Neural cell (in vitro differentiated cells): ENCODE results near the gene ZBTB21. TPM values are rescaled to one million over a fixed set of nuclear protein-coding genes. Genes with fewer than 3 reads are reported as not detected.

Experiments
- H2AFZ ChIP-seq: fragments of 200-600, 300-800 bp; sonication (generic), shearing (Covaris generic); 2 replicates; pipeline ENCODE4 v1.6.0; 2014; ENCODE audit warnings: low read depth, mild to moderate bottlenecking, antibody characterized with exemption, low read length, moderate library complexity
- H3F3A ChIP-seq: fragments of 200-600 bp; shearing (Covaris generic); 2 replicates; pipeline ENCODE4 v1.6.1; 2016; ENCODE audit warnings: mild to moderate bottlenecking, moderate library complexity, mixed read lengths, antibody characterized with exemption, low read length; ENCODE audit not compliant: insufficient read depth, poor library complexity, severe bottlenecking
- H3K27ac ChIP-seq: fragments of 200-600, 300-800 bp; sonication (generic), shearing (Covaris generic); 2 replicates; pipeline ENCODE4 v1.5.1; 2014; ENCODE audit warnings: mild to moderate bottlenecking, low read length, moderate library complexity
- H3K27me3 ChIP-seq: fragments of 300-800, 200-600 bp; sonication (generic), shearing (Covaris generic); 2 replicates; pipeline ENCODE4 v1.6.0; 2014; ENCODE audit warnings: mild to moderate bottlenecking, low read depth, low read length, moderate library complexity; ENCODE audit not compliant: insufficient read depth
- H3K36me3 ChIP-seq: fragments of 300-800, 200-600 bp; sonication (generic), shearing (Covaris generic); 2 replicates; pipeline ENCODE4 v1.5.1; 2014; ENCODE audit warnings: mild to moderate bottlenecking, antibody characterized with exemption, low read length, moderate library complexity; ENCODE audit not compliant: insufficient read depth
- H3K4me2 ChIP-seq: fragments of 300-800, 200-600 bp; sonication (generic), shearing (Covaris generic); 2 replicates; pipeline ENCODE4 v1.6.0; 2014; ENCODE audit warnings: mild to moderate bottlenecking, low read length
- H3K4me3 ChIP-seq: fragments of 300-800, 200-600 bp; sonication (generic), shearing (Covaris generic); 2 replicates; pipeline ENCODE4 v1.5.1; 2014; ENCODE audit warnings: mild to moderate bottlenecking, low read length, moderate library complexity
- H3K79me2 ChIP-seq: fragments of 200-600 bp; shearing (Covaris generic); replicated peaks from 2 replicates; pipeline ENCODE4 v1.6.0; 2014; ENCODE audit warnings: mild to moderate bottlenecking, low read length, moderate library complexity; ENCODE audit not compliant: insufficient read depth
- H3K9ac ChIP-seq: fragments of 300-800, 200-600 bp; sonication (generic), shearing (Covaris generic); 2 replicates; pipeline ENCODE4 v1.6.1; 2016; ENCODE audit warnings: mild to moderate bottlenecking, low read length, mixed read lengths
- H3K9me2 ChIP-seq: fragments of 200-600 bp; shearing (Covaris generic); 2 replicates; pipeline ENCODE4 v1.6.1; 2016; ENCODE audit warnings: mild to moderate bottlenecking, low read length, mixed read lengths; ENCODE audit not compliant: insufficient read depth
- H3K9me3 ChIP-seq: fragments of 200-600, 300-800 bp; sonication (generic), shearing (Covaris generic); 2 replicates; pipeline ENCODE4 v1.6.1; 2016; ENCODE audit warnings: mild to moderate bottlenecking, mixed run types, low read length, moderate library complexity, mixed read lengths
- H4K20me1 ChIP-seq: fragments of 200-600 bp; shearing (Covaris generic); 2 replicates; pipeline ENCODE4 v1.6.1; 2016; ENCODE audit warnings: mild to moderate bottlenecking, mixed run types; ENCODE audit not compliant: insufficient read depth
- CTCF ChIP-seq: fragments of 450-650 bp; IDR thresholded peaks from 2 replicates; pipeline ENCODE4 v1.5.1; 2014; ENCODE audit warnings: antibody characterized with exemption, mild to moderate bottlenecking, moderate library complexity; ENCODE audit not compliant: poor library complexity, severe bottlenecking
- EP300 ChIP-seq: fragments of 450-650 bp; conservative IDR thresholded peaks from 2 replicates; pipeline ENCODE4 v1.6.1; 2014; ENCODE audit warnings: antibody characterized with exemption, mild to moderate bottlenecking, moderate library complexity; ENCODE audit not compliant: poor library complexity, severe bottlenecking
- EZH2 ChIP-seq: fragments of 200-600, 300-800 bp; shearing (Covaris generic), sonication (generic); IDR thresholded peaks from 2 replicates; pipeline ENCODE4 v1.6.1; 2014; ENCODE audit warnings: antibody characterized with exemption, low read length, borderline replicate concordance, mild to moderate bottlenecking; ENCODE audit not compliant: insufficient read depth, poor library complexity, severe bottlenecking
- MXI1 ChIP-seq: fragments of 450-650 bp; conservative IDR thresholded peaks from 2 replicates; pipeline ENCODE4 v1.6.1; 2014; ENCODE audit warnings: antibody characterized with exemption, mild to moderate bottlenecking; ENCODE audit not compliant: poor library complexity, severe bottlenecking
- POLR2AphosphoS5 ChIP-seq: IDR thresholded peaks from 2 replicates; pipeline ENCODE4 v1.6.1; 2012
- RAD21 ChIP-seq: fragments of 450-650 bp; conservative IDR thresholded peaks from 2 replicates; pipeline ENCODE4 v1.6.1; 2014; ENCODE audit warnings: antibody characterized with exemption, mild to moderate bottlenecking, moderate library complexity
- REST ChIP-seq: IDR thresholded peaks from 2 replicates; pipeline ENCODE4 v1.6.1; 2012; ENCODE audit warnings: borderline replicate concordance
- SMC3 ChIP-seq: fragments of 450-650 bp; conservative IDR thresholded peaks from 2 replicates; pipeline ENCODE4 v1.6.1; 2014; ENCODE audit warnings: antibody characterized with exemption, mild to moderate bottlenecking, moderate library complexity; ENCODE audit not compliant: poor library complexity
- TAF1 ChIP-seq: IDR thresholded peaks from 2 replicates; pipeline ENCODE4 v1.6.1; 2012; ENCODE audit warnings: low read depth
- polyA plus RNA-seq: library from polyadenylated mRNA; depleted of rRNA; stranded (reverse); fragments of >200 nt; gene quantifications from 2 replicates; pipeline ENCODE4 v1.2.3, GENCODE V29; 2014

ZBTB21 gene
- polyA plus RNA-seq, 1 donor from 2014 or later = 8.0 TPM

GRCh38 chr21:41955516-41955915, 54.6 kb downstream of the ZBTB21 start:
- Histone ChIP-seq H3K36me3 (no peaks in the 10 kb centered on the region), H3K9me3 (no peaks in the 10 kb centered on the region), H2AFZ (no peak overlapping the region), H3K9ac (no peak overlapping the region), H3F3A (no peaks in the 10 kb centered on the region), H4K20me1 (no peaks in the 10 kb centered on the region), H3K4me3 (no peak overlapping the region), H3K79me2 (no peaks in the 10 kb centered on the region), H3K27ac (no peak overlapping the region), H3K9me2 (no peaks in the 10 kb centered on the region), H3K4me2 (no peak overlapping the region), H3K27me3 (peaks cover 18% of the 10 kb centered on the region)
- no peak for TF ChIP-seq RAD21
- no peak for TF ChIP-seq EZH2
- TF ChIP-seq REST = no peak
- no peak for TF ChIP-seq CTCF
- no peak for TF ChIP-seq SMC3
- TF ChIP-seq TAF1 = no peak
- TF ChIP-seq POLR2AphosphoS5 = no peak
- TF ChIP-seq MXI1 = no peak

- H3K4me3 ChIP-seq = no peak overlapping the region
- peaks cover 18% of the 10 kb centered on the region for H3K27me3 ChIP-seq
- no peak overlapping the region for H3K9ac ChIP-seq
- H2AFZ ChIP-seq = no peak overlapping the region
- no peaks in the 10 kb centered on the region for H3K9me3 ChIP-seq
- H3K9me2 ChIP-seq = no peaks in the 10 kb centered on the region
- TF ChIP-seq CTCF (no peak), REST (no peak), TAF1 (no peak), EZH2 (no peak), SMC3 (no peak), EP300 (no peak), POLR2AphosphoS5 (no peak), RAD21 (no peak)
- no peak overlapping the region for H3K27ac ChIP-seq
- no peaks in the 10 kb centered on the region for H3F3A ChIP-seq
- no peaks in the 10 kb centered on the region for H3K79me2 ChIP-seq
- H4K20me1 ChIP-seq = no peaks in the 10 kb centered on the region
- no peak overlapping the region for H3K4me2 ChIP-seq
- H3K36me3 ChIP-seq = no peaks in the 10 kb centered on the region
Observed at GRCh38 chr21:41954654-41955499, 55.3 kb downstream of the ZBTB21 start.
